ENCODE data around the gene LRRC2.
"Not testable (repeated sequence)": the region's sequence is repeated elsewhere in the genome, so short reads cannot be mapped to it uniquely, and the experiment has no call there.

GRCh38 chr3:46548611-46549010 lies 17.5 kb downstream of the LRRC2 start:
- not testable (repeated sequence) for TF ChIP-seq POLR2A (IDR thresholded peaks at IDR 0.05; ENCODE audit: low read depth, low read length); POLR2AphosphoS5 (IDR thresholded peaks at IDR 0.05; ENCODE audit: low read depth, low read length); SPI1 (IDR thresholded peaks at IDR 0.05; ENCODE audit: low read depth, low read length); TAF1 (IDR thresholded peaks at IDR 0.05; ENCODE audit: low read depth, low read length); POU2F2 (IDR thresholded peaks at IDR 0.05; ENCODE audit: low read depth, low read length); PAX5 (IDR thresholded peaks at IDR 0.05; ENCODE audit: insufficient read depth, low read length, severe bottlenecking)

Data from GM12891 (cell line).